GM19193 (cell line): ENCODE data around the gene HBEGF.

ENCODE experiments used
- POLR2A ChIP-seq: IDR thresholded peaks from 4 replicates; pipeline ENCODE4 v1.6.1; 2011; ENCODE audit not compliant: insufficient read depth, insufficient read length; ENCODE audit errors: extremely low read depth

HBEGF gene

GRCh38 chr5:140324617-140325241 lies 21.7 kb downstream of the HBEGF start:
- TF ChIP-seq POLR2A, result no peak

- no peak for TF ChIP-seq POLR2A
These were observed 22.3 kb downstream of the HBEGF start for GRCh38 chr5:140324041-140324600.

- TF ChIP-seq POLR2A, result no peak
These were observed 23.4 kb downstream of the HBEGF start for GRCh38 chr5:140322751-140323731.

GRCh38 chr5:140321796-140322195 lies 24.6 kb downstream of the HBEGF start:
- TF ChIP-seq POLR2A, result no peak

- TF ChIP-seq POLR2A, result no peak
These were observed 26.6 kb downstream of the HBEGF start for GRCh38 chr5:140319833-140320232.

- no peak for TF ChIP-seq POLR2A
These were observed 27.6 kb downstream of the HBEGF start for GRCh38 chr5:140318792-140319191.

- TF ChIP-seq POLR2A, result no peak
These were observed 28.5 kb downstream of the HBEGF start for GRCh38 chr5:140317859-140318258.

GRCh38 chr5:140312791-140313189 lies 33.6 kb downstream of the HBEGF start:
- TF ChIP-seq POLR2A, result no peak

- TF ChIP-seq POLR2A, result no peak
These were observed 34.2 kb downstream of the HBEGF start for GRCh38 chr5:140312067-140312790.

- TF ChIP-seq POLR2A, result no peak
These were observed 35.4 kb downstream of the HBEGF start for GRCh38 chr5:140311011-140311467.

- no peak for TF ChIP-seq POLR2A
These were observed 36.0 kb downstream of the HBEGF start for GRCh38 chr5:140310434-140310833.

GRCh38 chr5:140309706-140310249 lies 36.6 kb downstream of the HBEGF start:
- no peak for TF ChIP-seq POLR2A

- TF ChIP-seq POLR2A, result no peak
These were observed 40.9 kb downstream of the HBEGF start for GRCh38 chr5:140305471-140305870.

- no peak for TF ChIP-seq POLR2A
These were observed 42.4 kb downstream of the HBEGF start for GRCh38 chr5:140303966-140304365.
